ENCODE data around the gene ABCC4.

- TF ChIP-seq, protein P1, sequence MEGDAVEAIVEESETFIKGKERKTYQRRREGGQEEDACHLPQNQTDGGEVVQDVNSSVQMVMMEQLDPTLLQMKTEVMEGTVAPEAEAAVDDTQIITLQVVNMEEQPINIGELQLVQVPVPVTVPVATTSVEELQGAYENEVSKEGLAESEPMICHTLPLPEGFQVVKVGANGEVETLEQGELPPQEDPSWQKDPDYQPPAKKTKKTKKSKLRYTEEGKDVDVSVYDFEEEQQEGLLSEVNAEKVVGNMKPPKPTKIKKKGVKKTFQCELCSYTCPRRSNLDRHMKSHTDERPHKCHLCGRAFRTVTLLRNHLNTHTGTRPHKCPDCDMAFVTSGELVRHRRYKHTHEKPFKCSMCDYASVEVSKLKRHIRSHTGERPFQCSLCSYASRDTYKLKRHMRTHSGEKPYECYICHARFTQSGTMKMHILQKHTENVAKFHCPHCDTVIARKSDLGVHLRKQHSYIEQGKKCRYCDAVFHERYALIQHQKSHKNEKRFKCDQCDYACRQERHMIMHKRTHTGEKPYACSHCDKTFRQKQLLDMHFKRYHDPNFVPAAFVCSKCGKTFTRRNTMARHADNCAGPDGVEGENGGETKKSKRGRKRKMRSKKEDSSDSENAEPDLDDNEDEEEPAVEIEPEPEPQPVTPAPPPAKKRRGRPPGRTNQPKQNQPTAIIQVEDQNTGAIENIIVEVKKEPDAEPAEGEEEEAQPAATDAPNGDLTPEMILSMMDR (IDR thresholded peaks at IDR 0.05 in 8 of 11, conservative IDR thresholded peaks at IDR 0.05 in 3 of 11) = no peak
- TF ChIP-seq POLR2A (IDR thresholded peaks at IDR 0.05) = no peak
- TF ChIP-seq POLR2AphosphoS5 (IDR thresholded peaks at IDR 0.05) = no peak
These were observed 120.6 kb downstream of the ABCC4 start for GRCh38 chr13:95180513-95181245.

Data from spleen (tissue), 7 donors.